GM19324 (cell line): ENCODE measurements around the gene NLRX1.
"Not testable (repeated sequence)": the region's sequence is repeated elsewhere in the genome, so short reads cannot be mapped to it uniquely, and the experiment has no call there.

Experiments
- ATAC-seq: cut with Tn5 transposase; IDR thresholded peaks from one replicate; pipeline ENCODE4 v1.9.1; 2021; ENCODE audit warnings: mild to moderate bottlenecking, moderate library complexity; ENCODE audit not compliant: unreplicated experiment, low FRiP score

The NLRX1 gene, protein sequence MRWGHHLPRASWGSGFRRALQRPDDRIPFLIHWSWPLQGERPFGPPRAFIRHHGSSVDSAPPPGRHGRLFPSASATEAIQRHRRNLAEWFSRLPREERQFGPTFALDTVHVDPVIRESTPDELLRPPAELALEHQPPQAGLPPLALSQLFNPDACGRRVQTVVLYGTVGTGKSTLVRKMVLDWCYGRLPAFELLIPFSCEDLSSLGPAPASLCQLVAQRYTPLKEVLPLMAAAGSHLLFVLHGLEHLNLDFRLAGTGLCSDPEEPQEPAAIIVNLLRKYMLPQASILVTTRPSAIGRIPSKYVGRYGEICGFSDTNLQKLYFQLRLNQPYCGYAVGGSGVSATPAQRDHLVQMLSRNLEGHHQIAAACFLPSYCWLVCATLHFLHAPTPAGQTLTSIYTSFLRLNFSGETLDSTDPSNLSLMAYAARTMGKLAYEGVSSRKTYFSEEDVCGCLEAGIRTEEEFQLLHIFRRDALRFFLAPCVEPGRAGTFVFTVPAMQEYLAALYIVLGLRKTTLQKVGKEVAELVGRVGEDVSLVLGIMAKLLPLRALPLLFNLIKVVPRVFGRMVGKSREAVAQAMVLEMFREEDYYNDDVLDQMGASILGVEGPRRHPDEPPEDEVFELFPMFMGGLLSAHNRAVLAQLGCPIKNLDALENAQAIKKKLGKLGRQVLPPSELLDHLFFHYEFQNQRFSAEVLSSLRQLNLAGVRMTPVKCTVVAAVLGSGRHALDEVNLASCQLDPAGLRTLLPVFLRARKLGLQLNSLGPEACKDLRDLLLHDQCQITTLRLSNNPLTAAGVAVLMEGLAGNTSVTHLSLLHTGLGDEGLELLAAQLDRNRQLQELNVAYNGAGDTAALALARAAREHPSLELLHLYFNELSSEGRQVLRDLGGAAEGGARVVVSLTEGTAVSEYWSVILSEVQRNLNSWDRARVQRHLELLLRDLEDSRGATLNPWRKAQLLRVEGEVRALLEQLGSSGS

DNA sequence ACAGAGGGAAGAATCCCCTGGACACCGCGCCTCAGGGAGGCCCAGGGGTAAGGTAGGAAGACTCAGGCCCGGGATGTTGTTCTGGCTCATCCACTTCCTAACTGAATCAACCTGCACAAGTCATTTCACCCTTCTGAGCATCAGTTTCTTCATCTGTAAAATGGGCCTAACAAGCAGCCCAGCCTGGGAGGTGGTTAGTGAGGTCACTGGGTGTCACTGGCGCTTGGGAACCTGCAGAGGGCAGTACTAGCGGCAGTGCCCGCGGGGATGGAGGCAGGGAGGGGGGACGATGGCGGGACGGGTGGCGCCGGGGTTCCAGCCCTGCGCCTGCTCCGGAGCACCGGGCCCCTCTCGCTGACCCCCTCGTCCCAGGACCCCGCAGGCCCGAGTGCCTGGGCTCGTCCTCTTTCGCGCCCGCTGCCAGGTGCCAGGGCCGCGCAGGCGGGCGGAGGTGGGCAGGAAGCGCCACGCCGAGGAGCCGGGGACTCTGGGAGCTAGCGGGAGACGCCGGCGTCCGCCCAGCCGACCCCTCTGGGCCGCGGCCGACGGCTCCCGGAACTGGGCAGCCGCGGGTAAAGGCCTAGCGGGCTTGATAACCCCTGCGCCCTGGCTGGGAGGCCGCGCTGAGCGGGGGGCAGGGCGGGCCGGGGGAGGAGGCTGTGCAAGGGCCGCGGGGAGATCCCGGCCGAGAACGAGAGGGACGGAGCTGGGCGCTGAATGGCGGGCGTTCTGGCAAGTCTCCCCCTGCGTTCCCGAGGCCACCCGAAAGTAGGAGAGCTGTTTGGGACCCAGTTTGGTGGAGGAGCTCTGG lies at the start of gene NLRX1:
NLRX1 (plus strand) TSS at position 255 of the 811 bp plus-strand sequence. CDS start 2,679 bp downstream, outside the sequence.
- peak; percentile 83 for ATAC-seq

DNA sequence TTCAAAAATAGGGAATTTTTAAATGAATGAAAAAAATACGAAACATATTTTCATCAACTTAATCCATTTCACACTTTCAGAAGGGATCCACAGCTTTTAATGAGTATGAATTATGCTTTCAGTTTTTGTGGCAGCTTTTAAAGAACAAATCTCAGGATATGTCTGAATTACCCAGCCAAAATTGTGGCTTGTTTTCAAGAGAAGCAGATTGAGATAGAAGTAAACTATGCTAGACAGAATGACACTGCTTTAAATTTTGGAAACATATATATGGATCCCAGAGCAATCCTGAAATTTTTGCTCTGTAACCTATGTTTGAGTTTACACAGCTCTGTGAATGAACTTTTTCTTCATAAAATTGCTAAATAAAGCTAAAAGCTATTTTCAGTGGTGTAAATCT lies 49.6 kb upstream of the NLRX1 start:
- ATAC-seq, result no peak

DNA sequence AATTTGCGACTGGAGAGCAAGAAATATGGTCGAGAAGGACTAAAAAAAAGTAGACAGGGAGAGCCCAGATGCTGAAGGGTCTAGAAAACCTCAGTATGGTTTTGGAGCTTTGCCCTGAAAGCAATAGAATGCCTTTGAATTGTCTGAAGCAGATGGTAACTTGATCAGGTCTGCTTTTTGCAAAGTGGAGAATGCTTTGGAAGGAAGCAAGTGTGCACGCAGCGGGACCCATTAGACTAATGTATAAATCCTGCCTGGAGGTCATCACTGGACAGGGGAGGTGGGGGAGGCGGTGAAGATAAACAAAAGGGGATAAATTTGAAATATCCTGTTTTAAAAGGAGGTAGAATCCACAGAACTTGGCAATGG lies 47.9 kb upstream of the NLRX1 start:
- no peak for ATAC-seq

DNA sequence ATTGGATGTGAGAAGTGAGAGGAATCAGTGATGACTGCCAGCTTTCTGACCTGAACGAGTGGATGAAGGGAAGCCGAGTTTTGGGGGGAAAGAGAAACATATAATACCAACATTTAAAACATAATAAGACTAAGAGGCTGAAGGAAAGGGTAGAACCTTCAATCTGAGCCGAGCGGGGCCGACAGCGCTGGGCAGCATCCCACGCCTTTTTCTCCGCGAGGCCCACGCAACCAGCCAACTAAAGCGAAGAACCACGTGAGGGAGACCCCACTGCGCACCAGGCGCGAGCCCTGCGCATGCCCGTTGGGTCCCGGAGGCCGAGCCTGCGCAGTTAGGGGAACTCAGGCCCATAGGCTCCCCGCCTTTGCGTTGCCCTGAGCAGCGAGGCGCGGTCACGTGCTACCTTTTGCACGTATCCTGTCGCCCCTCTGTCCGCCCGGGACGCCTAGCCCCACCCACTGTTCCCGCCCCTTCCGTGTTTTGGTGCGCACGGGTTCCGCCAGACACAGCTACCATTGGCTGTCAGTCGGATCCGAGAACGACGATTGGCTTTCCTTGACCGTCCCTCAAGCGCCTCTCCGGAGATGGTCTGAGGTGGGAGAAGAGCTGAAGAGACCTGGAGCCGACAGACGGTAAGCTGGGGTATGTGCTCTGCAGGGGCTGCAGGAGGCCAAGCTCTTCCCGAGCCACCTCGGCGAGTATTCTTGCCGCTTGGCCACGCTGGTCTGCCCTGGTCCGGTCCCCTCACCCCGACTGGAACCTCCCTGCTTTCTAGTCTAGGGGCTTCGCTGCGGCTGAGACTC lies 47.3 kb upstream of the NLRX1 start, which contains the start of gene HINFP:
HINFP (plus strand) TSS at position 573 of the 803 bp plus-strand sequence. CDS start 5,365 bp downstream, outside the sequence.
- ATAC-seq, result peak; percentile 98

DNA sequence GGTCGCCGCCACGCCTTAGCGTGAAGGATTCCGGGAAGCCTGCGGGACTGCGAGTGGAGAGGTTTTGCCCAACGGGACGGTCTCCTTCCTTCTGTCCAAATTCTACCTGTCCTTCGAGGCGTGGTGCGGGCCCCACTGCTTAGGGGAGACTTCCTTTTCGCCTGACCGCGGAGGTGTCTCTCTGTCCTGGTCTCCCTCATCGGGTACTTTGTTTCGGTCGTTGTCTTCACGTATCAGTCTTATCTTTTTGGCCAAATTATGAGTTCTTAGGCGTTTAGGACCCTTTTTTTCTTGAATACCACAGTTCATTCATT lies 46.8 kb upstream of the NLRX1 start:
- ATAC-seq, result no peak

DNA sequence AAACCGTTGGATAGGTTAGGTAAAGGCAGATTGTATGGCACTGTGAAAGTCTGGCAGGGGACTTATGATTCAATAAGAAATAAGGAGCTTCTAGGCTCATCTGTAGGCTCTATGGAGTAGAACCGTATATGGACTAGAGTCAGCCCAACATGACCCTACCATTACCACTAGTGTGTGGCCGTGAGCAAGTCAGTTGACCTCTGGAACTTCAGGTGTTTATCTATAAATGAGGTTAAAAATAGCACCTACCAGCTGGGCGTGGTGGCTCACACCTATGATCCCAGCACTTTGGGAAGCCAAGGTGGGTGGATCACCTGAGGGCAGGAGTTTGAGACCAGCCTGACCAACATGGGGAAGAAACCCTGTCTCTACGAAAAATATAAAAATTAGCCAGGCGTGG lies 42.7 kb upstream of the NLRX1 start:
- no peak for ATAC-seq

DNA sequence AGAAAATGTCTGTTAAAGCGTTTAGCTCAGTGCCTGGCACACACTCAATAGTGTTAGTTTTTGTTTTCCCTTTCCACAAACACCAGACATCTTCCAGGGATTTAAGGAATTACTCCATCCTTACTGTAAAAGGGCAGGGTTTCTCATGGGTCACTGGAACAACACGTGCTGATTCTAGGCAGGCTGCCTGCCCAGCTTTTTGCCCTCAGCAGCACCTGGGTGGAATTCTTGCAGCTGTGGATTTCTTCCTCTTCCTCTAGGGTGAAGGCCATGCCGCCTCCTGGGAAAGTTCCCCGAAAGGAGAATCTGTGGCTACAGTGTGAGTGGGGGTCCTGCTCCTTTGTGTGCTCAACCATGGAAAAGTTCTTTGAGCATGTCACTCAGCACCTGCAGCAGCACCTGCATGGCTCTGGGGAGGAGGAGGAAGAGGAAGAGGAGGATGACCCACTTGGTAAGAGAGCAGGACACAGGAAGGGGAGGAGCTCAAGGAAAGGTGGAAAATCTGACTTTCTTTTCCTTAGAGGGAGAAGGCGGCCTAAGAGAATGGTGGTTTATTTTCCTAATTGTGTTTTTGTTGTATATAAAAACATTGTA lies 41.8 kb upstream of the NLRX1 start:
- ATAC-seq, result no peak

DNA sequence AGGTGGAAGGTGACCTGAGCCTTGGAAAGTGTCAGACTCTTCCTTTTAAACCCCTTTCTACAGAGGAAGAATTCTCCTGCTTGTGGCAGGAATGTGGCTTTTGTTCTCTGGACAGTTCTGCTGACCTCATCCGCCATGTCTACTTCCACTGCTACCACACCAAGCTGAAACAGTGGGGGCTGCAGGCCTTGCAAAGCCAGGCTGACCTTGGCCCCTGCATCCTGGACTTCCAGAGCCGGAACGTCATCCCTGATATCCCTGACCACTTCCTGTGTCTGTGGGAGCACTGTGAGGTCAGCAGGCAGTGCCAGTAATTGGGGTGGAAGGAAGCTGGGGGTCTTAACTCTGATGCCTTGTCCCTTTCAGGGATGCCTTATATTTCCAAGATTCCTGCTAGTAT lies 37.9 kb upstream of the NLRX1 start:
- ATAC-seq, result no peak

DNA sequence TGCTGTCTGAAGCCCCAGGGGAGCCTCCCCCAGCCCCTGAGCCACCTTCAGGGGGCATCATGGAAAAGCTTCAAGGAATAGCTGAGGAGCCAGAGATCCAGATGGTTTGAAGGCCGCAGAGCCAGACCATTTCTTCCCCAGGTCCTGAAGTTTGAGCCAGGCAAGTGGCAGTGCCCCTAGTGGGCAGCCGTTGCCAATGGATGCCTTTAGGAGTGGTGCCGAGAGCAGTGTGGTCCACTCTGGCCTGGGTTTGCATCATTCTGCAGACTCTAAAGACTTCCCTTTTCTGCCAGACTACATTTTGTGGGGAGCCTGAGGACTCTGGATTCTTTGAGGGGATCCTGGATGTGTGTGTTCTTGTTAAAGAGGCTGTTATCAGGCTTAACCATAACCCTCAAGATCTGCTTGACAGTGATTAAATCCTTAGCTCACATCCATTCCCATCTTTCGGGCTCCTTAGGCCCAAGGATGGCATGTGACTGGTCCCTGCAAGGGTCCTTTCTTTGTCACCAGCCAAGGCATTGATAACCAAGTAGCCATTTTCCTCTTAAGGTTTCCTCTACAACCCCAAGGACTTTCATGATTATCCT lies 34.0 kb upstream of the NLRX1 start:
- no peak for ATAC-seq

DNA sequence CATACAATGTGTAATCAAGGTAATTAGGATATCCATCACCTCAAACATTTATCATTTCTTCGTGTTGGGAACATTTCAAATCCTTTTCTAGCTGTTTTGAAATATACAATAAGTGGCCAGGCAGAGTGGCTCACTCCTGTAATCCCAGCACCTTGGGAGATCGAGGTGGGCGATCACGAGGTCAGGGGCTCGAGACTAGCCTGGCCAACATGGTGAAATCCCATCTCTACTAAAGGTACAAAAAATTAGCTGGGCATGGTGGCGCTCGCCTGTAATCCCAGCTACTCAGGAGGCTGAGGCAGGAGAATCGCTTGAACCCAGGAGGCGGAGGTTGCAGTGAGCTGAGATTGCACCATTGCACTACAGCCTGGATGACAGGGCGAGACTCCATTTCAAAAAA lies 29.2 kb upstream of the NLRX1 start:
- not testable (repeated sequence) for ATAC-seq

DNA sequence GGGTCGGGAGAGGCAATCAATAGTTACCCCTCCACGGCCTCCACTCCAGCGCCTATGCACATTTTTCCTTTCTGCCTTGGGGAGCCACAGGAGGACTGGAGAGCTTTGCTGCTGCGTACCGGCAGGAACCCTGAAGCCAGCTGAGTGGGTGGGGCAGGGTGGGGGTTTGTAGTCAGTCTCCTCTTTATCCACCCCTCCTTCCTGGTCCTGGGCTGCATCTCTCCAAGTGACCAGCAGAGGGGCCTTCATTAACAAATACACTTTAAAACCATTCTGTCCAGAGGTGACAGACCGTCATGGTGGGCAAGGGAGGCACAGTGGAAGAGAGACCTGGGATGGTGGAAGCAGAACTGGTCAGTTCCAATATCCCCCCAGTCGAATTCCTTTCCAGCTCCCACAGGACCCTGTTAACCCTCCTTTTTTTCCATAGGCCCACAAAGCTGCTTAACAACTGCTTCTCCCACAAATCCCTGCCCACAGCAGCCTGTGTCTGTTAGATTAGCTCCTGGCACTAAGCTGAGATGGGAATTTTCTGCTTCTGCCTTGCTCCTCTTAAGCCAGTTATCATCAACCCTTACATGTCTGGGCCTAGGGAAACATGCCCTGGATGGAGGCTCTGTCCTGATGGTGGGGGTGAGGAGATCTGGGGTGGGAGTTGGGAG lies 23.6 kb upstream of the NLRX1 start:
- no peak for ATAC-seq

DNA sequence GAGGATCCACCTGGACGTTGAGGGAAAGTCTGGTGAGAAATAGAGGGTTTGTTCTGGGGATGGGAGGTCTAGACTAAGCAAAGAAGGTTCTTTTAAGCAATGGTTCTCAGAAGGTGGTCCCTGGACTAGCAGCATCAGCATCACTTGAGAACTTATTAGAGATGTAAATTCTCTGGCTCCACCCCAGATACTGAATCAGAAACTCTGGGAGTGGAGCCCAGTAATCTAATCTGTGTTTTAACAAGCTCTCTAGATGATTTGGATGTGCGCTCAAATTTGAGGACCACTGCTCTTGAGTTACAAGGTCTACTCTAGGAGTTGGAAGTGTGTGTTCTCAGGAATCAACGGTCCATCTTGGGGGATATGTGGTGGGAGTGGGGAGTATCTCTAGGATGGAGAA lies 23.0 kb upstream of the NLRX1 start:
- no peak for ATAC-seq

DNA sequence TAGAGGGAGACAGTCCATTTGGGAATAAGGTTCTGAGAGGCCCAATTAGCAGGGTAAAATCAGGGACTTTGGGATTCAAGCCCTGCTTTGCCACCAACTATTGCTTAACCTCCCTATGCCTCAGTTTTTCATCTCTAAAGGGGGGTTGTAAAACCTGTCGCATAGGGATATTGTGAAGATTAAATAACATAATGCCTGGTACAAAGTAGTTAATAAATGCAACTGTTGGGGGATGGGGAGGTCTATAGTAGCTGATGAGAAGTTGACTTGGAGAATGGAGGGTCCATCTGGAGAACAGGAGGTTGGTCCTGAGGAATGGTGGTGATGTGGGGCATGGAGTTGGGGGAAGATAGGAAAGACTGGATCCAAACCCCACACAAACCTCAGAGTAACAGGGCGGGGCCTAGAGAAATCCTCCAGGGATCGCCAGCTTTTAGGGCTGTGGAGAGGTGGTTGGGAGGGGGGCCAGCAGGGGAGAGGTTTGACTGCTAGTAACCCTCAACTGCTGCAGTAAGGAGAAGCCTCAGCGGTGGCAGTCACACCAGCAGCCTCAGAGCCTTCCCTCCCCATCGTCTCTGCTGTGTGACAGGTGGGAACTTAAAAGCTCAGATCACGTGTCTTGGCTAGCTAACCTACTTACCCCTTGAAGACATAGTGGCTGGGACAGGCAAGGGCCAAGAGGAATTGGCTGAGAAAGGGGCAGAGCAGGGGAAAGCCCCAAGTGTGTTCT lies 20.8 kb upstream of the NLRX1 start:
- no peak for ATAC-seq

DNA sequence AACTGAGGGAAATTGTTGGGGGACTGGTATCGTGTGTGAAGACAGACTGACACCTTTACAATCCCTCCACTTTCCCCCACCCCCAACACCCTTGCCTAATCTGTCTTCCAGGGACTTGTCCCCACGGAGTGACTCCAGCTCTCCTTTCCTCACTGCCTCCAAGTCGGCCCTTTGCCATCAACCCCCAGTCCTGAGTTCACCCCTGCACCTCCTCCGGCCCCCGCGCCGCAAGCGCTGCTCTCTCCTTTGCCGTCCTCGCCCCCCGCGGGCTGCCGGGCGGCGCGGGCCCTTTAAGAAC lies 19.9 kb upstream of the NLRX1 start:
- ATAC-seq, result no peak

DNA sequence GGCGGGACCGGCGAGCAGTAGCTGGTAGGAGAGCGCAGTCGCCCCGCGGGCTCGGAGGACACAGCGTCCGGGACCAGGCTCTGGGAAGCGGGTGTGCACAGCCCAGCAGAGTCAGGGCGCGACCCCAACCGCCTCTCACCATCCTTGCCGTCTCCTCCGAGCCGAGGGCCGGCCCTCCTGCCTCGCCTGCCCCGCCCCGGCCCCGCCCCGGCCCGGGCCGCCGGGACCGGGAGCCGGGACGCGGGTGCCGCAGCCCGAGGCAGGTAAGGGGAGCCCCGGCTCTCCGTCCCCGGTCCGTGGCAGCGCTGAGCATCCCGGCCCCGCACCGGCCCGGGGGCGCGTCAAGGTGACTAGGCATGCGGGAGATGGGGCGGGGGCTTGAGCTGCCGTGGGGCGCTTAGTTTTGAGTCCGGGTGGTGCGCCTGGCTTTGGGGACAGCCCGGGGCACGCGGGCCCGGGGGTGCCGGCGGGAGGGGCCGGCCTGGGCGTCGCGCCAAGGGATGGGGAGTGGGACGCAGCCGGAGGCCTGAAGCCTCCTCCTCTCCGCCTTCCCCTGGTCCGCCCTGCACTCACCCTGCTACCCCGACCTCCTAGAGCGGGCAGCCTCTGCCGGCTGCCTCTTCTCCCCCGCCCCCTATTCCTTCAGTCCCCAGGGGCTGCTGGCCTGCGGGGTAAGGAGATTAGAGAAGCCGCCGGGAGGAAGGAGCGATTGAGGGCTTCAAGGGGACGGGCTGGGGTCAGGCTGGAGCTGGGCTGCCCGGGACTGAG lies 19.3 kb upstream of the NLRX1 start, which contains the start of gene ABCG4:
ABCG4 (plus strand) TSS at position 35 of the 768 bp plus-strand sequence. CDS start 914 bp downstream, outside the sequence.
- ATAC-seq, result no peak

DNA sequence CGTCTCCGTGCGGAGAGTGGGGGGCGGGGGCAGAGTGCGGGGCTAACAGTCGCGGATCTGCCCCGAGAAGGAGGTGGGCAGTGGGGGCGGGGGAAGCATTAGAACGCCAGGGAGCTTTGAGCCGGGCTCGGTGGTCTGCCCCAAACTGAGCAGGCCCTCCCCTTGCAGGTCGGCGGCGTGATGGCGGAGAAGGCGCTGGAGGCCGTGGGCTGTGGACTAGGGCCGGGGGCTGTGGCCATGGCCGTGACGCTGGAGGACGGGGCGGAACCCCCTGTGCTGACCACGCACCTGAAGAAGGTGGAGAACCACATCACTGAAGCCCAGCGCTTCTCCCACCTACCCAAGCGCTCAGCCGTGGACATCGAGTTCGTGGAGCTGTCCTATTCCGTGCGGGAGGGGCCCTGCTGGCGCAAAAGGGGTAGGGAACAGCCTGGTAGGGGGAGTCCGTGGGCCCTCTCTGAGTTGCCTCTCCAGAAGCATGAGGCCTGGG lies 18.7 kb upstream of the NLRX1 start:
- no peak for ATAC-seq

DNA sequence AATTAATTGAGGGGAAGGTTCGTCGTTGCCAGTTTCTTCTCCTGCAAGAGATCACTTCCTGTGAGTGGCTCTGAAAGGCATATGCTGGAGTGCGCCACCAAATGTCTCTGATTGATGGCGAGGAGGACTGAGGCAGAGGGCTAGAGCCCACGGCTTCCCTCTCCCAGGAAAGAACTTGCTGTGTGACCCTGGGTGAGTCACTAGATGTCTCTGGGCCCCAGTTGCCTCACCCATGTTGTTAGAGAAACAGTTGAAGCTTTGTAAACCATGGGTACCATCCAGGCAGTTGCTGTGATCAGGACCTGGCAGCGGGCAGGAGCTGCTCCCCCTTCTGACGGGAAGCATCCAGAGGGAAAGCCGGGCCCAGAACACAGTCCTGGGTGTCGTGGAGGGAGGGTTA lies 16.5 kb upstream of the NLRX1 start:
- no peak for ATAC-seq
